Fibroblast of skin of scalp (primary cell): ENCODE measurements around the gene GGTLC2.
A peak's percentile ranks its signal among the peaks of the same experiment; 100 is the strongest.
"Not testable (repeated sequence)": the region's sequence is repeated elsewhere in the genome, so short reads cannot be mapped to it uniquely, and the experiment has no call there.

Experiments
- DNase-seq: peaks from one replicate; pipeline ENCODE4 v3.0.0-alpha.2; 2013

The GGTLC2 gene

DNA sequence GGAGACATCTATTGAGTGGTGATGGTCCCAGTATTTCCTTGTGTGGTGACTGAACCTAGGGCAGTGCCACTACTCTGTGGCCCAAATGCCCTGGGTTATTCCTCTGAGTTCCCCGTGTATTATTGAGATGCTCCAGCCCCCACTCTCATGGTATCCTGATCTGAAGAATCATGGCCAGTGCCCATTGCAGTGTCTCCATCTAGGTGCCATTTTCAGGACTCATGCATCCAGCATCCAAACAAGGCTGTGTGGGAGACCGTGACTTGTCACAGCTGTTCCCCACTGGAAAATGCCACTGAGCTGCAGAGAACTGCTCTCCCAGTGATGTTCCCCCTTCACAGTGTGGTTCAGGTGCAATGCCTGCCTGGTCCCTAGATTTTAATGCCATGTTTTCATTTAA, 24.7 kb downstream of the GGTLC2 start:
- no peak for DNase-seq

DNA sequence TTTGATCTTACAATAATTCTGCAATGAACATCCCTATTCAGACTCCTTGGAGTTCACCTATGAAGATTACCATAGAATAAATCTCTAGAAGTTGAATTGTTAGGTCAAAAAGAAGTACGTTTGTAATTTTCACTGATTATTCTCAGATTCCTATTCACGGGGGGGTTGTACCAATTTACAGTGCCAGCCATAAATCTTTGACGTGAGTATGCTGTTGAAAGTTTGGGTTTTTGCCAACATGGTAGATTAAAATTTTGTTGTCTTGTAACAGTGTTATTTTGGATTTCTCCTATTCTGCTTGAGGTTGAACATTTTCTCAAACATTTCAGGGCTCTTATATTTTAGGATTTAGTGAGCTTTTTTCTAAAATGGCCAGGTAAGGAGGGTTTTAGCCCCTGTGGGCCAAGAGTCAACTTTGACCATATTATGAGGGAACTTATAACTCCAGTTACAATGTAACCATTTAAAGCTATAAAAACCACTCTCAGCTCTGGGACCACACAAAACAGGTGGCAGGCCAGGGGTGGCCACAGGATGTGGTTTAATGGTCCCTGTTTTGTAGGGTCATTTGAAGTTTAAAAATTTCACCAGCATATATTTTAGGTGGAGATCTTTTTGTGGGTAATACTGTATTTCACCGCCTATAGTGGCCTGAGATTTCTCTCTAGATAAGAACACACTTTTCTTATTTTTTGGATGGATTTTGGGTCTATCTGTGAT, 25.8 kb downstream of the GGTLC2 start:
- DNase-seq, result no peak

DNA sequence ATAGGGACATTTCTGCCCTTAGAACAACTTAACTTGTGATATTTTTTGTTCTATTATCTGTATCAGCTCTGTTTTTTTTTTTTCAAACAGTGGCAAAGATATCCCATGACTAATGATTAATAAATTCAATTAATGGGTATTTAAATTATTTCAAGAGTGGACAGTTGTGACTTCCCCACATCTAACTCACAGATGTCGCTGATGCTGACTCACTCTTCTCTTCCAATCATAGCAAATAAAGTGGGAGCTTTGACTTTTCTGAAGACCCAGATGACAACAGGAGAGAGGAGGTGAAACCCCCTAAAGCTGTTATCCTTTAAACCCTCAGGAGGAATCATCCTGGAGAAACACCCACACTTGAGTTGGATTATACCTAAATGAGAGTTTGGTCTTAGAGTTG, 27.1 kb downstream of the GGTLC2 start:
- DNase-seq, result no peak

GRCh38 chr22:22673099-22673498, 28.7 kb downstream of the GGTLC2 start:
- no peak for DNase-seq

GRCh38 chr22:22673628-22674027, 29.2 kb downstream of the GGTLC2 start:
- DNase-seq, result no peak

GRCh38 chr22:22674467-22674866, 30.1 kb downstream of the GGTLC2 start:
- no peak for DNase-seq

- DNase-seq, result no peak
These were observed 34.6 kb downstream of the GGTLC2 start for GRCh38 chr22:22678970-22679369.

DNA sequence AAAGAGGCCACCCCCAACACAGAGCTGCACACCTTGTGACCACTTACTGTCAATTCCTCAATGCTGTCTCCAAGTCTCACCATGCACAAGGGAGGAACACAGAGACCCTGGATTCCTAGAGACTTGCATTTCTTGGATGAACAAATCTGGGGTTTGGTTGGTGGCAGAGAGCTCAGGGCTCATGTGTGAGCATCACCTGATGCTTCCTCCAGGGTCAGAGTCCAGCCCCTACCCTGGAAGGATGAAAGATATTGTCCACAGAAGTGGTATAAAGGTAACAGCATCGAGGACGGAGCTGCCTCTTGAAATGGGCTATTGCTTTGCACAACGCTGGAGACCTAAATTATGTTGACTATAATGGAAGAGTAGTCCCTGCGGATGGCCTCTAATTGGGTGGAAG, 36.0 kb downstream of the GGTLC2 start:
- no peak for DNase-seq

- DNase-seq, result peak; percentile 13
These were observed 36.9 kb downstream of the GGTLC2 start for GRCh38 chr22:22681221-22681739.

GRCh38 chr22:22682196-22682595, 37.8 kb downstream of the GGTLC2 start:
- DNase-seq, result no peak

DNA sequence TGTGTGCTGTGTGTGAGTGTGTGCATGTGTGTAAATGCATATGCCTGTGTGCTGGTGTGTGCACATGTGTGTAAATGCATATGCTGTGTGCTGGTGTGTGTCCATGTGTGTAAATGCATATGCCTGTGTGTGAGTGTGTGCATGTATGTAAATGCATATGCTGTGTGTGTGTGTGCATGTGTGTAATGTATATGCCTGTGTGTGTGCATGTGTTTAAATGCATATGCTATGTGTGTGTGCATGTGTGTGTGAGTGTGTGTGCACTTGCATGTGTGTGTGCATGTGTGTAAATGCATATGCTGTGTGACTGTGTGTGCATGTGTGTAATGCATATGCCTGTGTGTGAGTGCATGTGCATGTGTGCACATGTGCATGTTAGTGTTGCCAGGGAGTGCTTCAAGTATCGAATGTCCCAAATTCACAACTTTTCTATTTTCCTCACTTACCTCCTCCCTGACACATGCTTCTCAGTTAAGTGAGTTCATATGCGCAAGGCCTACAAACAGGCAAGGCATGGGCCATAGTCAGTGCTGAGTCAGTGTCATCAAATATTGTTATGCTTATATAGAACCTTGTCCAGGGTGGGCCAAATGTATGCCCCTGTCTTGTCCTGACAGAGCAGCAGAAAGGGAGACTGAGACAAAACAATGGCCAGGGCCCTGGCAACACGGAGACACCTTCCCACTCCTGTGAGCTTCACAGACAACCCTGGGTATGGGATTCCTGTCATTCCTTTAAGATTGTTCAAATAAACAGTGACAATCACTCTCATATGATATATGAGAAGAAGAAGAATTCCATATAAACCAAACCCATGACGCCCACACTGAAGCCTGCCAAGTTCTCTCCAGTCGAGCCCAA, 38.6 kb downstream of the GGTLC2 start:
- peak; percentile 45 for DNase-seq

GRCh38 chr22:22683668-22684361, 39.4 kb downstream of the GGTLC2 start:
- DNase-seq, result no peak

- DNase-seq, result peak; percentile 40
These were observed 40.5 kb downstream of the GGTLC2 start for GRCh38 chr22:22684580-22685561.

- DNase-seq, result no peak
These were observed 41.2 kb downstream of the GGTLC2 start for GRCh38 chr22:22685586-22685985.

DNA sequence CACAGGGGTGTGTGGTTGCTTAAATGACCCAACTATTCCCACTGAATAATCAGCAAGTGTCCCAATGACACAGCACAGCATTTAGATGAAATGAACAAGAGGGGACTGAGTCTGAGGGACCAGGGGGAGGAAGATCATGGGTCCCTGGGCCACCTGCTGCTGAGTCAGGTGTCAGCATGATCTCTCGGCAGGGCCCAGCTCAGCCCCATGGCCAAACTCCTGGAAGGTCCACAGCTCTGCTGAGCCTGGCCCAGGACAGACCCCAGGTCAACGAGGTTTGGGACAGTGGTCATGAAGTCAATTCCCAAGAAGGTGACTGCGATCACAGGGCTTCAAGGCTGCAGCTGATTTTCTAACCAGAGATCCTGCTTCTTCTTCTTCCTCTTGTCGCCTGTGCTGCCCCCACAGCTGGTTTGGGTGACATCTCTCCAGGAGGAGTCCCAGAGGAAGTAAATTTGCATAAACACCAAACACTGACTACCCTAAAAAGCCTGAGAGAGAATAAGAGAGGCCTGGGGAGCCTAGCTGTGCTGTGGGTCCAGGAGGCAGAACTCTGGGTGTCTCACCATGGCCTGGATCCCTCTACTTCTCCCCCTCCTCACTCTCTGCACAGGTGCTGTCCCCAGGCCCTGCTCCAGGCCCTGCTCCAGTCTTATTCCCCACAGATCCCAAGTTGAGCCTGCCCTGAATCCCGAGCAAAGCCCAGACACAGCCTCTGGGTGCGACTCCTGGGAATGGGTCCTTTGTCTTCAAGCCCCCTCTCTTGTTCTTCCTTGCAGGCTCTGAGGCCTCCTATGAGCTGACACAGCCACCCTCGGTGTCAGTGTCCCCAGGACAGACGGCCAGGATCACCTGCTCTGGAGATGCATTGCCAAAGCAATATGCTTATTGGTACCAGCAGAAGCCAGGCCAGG, 42.0 kb downstream of the GGTLC2 start:
- not testable (repeated sequence) for DNase-seq

DNA sequence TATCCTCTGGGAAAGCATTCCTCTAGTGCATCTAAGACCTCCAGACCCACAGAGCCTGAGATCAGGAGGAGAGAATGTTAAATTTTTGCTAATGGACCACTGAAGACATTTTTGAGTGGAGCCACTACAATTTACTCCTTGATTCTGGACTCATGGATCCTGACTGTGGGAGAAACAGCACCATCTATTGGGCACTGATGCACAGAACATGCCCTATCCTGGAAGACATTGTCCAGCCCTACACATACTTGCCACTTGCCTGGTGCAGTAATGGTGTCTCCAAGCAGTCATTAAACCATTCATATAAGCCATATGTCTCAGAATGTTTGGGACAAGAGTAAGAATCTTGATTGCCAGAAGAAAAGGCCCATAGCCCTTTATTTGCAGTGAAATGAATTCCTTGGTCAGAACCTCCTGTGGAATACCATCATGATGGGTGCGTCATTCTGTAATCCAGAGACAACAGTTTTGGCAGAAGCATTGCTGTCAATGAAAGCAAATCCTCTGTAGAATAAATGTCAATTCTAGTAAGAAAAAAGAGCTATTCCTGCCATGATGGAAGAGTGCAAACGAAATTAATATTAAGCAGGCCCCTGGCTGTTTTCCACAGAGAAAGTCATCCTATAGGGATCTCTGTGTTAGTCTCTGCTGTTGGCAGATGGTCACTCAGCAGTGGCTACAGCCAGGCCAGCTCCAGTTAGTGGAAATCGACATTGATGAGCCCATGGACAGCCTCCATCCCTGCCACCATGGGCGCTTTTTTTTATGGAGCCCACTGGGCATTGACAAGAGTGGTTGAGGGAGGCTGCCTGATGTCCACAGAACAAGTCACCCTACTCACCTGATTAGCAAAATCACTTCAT, 43.5 kb downstream of the GGTLC2 start:
- peak; percentile 58 for DNase-seq

GRCh38 chr22:22689621-22690345, 45.4 kb downstream of the GGTLC2 start:
- no peak for DNase-seq

DNA sequence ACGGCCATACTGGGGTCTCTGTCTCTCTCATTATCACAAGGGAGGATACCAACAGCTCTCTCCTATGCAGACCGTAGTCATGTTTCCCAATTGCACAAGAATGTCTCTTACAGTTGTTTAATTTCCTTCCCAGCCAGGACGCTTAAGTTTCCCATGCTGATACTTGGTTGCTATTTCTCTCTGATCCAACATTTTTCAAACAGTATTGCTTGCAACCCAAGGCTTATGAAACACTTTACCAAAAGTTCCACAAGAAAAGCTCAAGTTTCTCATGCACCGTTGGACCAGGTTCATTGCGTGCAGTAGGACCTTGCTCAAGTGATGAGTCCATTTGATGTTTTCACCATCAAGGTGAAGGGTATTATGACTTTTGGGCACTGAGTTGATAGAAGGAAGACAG, 46.6 kb downstream of the GGTLC2 start:
- no peak for DNase-seq
